ENCODE measurements around the gene CDCA4. TPM values are rescaled to one million over a fixed set of nuclear protein-coding genes. Genes with fewer than 3 reads are reported as not detected.

CDCA4 gene
- total RNA-seq, 1 donor from 2014 or later = 15.2 TPM

DNA sequence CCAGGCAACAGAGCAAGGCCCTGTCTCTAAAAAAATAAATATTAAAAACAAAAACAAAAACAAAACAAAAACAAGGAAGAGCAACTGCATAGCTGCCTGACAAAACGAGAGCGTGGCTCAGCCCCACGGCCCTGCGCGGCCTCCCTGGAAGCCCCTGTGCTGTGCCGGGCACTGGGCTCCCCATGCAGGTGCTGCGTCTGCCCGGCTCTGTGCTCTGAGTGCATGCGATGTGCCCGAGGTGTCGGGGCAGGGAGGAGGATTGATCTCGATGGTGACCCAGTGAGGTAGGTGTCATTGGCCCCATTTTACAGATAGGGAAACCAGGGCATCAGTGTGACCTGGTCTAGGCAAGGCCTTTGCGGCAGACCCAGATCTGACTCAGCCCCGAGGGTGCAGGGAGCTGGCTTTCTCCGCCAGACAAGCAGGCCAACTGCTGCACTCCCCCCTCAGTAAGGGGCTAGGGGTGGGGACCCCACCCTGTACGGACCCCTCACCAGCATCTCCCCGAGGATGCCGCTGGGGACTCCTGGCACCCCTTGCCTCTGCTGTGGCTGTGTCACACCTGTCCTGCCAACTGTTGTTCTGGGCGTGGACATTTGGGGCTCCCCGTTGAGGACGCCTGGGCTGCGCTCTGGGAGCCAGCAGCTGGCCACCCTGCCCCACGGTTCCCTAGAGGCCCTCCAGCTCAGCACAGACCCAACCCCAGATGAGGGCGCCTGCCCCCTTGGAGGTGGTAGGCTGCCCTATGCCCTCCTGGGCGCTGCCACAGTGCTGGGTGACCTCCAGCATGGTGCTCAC lies 29.1 kb upstream of the CDCA4 start:
- H3K27ac ChIP-seq = no peak overlapping the region
- TF ChIP-seq, protein P1, sequence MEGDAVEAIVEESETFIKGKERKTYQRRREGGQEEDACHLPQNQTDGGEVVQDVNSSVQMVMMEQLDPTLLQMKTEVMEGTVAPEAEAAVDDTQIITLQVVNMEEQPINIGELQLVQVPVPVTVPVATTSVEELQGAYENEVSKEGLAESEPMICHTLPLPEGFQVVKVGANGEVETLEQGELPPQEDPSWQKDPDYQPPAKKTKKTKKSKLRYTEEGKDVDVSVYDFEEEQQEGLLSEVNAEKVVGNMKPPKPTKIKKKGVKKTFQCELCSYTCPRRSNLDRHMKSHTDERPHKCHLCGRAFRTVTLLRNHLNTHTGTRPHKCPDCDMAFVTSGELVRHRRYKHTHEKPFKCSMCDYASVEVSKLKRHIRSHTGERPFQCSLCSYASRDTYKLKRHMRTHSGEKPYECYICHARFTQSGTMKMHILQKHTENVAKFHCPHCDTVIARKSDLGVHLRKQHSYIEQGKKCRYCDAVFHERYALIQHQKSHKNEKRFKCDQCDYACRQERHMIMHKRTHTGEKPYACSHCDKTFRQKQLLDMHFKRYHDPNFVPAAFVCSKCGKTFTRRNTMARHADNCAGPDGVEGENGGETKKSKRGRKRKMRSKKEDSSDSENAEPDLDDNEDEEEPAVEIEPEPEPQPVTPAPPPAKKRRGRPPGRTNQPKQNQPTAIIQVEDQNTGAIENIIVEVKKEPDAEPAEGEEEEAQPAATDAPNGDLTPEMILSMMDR (IDR thresholded peaks at IDR 0.05) = no peak
- no peak for TF ChIP-seq POLR2AphosphoS5 (IDR thresholded peaks at IDR 0.05; ENCODE audit: insufficient read depth in 1 of 2, low read depth in 1 of 2)
- no peak for TF ChIP-seq POLR2A (IDR thresholded peaks at IDR 0.05)
- no peak overlapping the region for H3K4me3 ChIP-seq
- H3K9me3 ChIP-seq = no peaks in the 10 kb centered on the region
- H3K4me1 ChIP-seq = no peaks in the 10 kb centered on the region
- DNase-seq (ENCODE audit: extremely low spot score in 2 of 2) = no peak
- no peaks in the 10 kb centered on the region for H3K27me3 ChIP-seq
- no peaks in the 10 kb centered on the region for H3K36me3 ChIP-seq
- intact Hi-C loops (cut with DNase I) = loop anchor here (5.0 kb wide), 1 partner anchor 153 kb away; no protein-coding TSS in a partner anchor

DNA sequence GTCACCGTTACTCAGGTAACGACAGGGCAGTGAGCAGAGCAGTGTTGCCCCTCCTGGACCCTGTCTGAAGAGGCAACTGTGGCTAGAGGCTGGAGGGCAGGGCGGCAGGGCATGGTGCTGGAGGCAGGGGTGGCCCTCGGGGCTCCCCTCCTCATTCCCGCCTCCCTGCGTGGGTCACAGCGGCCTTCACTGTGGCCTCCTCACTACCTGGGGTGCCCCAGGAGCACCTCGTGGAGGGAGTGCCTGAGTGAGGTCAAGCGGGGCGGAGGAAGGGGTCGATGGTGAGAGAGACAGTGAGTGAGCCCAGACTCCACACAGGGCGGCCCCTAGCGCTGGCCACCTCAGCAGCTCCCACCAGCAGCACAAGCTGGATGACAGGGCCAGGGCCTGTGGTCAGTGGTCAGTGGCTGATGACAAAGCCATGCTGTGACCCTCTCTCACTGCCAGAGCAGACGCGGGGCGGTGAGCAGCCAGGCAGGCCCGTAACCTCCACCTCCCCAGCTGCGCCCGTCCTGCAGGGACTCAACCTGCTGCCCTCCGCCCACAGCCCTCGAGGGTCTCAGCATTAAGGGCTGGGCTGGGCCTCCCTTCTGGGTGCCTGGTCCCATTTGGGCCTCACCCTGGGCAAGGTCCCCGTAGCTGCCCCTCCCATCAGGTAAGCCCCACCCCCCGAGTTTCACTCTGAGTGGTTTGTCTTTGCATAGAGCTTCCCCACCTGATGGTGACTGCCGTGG lies 26.6 kb upstream of the CDCA4 start:
- DNase-seq (ENCODE audit: extremely low spot score in 2 of 2) = peak in 1 of 2 donors; percentile 95
- intact Hi-C loops (cut with DNase I) = loop anchor here (5.0 kb wide), 1 partner anchor 150 kb away; no protein-coding TSS in a partner anchor
- H3K36me3 ChIP-seq = no peaks in the 10 kb centered on the region

DNA sequence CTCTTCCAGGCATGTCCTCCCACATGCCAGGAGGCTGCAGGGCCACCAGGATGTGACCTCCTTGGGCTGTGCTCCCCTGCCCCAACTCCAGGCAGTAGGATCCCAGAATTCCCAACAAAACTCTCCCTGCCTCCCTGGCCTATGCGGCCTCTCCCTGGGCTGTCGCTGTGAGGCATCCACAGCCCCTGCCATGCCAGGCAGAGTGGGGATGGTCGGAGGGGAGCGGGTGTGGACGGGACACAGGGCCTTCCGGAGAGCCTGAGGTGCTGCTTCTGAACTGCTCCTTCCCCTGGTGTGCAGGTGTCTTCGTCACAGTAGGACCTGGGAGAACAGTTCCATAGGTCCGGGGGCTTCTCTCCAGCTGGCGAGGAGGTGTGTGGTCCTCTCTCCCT lies 26.0 kb upstream of the CDCA4 start:
- no peaks in the 10 kb centered on the region for H3K27me3 ChIP-seq
- H3K36me3 ChIP-seq = no peaks in the 10 kb centered on the region
- TF ChIP-seq POLR2AphosphoS5 (IDR thresholded peaks at IDR 0.05; ENCODE audit: insufficient read depth in 1 of 2, low read depth in 1 of 2) = no peak
- no peak for TF ChIP-seq POLR2A (IDR thresholded peaks at IDR 0.05)
- TF ChIP-seq, protein P1 (IDR thresholded peaks at IDR 0.05) = no peak
- no peak for DNase-seq (ENCODE audit: extremely low spot score in 2 of 2)
- no peaks in the 10 kb centered on the region for H3K4me1 ChIP-seq
- no peaks in the 10 kb centered on the region for H3K9me3 ChIP-seq
- H3K27ac ChIP-seq = no peak overlapping the region
- intact Hi-C loops (cut with DNase I) = loop anchor here (5.0 kb wide), 1 partner anchor 150 kb away; no protein-coding TSS in a partner anchor
- H3K4me3 ChIP-seq = no peak overlapping the region

More for the DNA sequence above, 26.6 kb upstream of the CDCA4 start:
- Histone ChIP-seq H3K4me3 (no peak overlapping the region), H3K4me1 (no peaks in the 10 kb centered on the region), H3K9me3 (no peaks in the 10 kb centered on the region), H3K27ac (no peak overlapping the region), H3K27me3 (no peaks in the 10 kb centered on the region)
- TF ChIP-seq POLR2AphosphoS5 (IDR thresholded peaks at IDR 0.05; ENCODE audit: insufficient read depth in 1 of 2, low read depth in 1 of 2) = no peak
- TF ChIP-seq, protein P1 (IDR thresholded peaks at IDR 0.05) = no peak
- no peak for TF ChIP-seq POLR2A (IDR thresholded peaks at IDR 0.05)

DNA sequence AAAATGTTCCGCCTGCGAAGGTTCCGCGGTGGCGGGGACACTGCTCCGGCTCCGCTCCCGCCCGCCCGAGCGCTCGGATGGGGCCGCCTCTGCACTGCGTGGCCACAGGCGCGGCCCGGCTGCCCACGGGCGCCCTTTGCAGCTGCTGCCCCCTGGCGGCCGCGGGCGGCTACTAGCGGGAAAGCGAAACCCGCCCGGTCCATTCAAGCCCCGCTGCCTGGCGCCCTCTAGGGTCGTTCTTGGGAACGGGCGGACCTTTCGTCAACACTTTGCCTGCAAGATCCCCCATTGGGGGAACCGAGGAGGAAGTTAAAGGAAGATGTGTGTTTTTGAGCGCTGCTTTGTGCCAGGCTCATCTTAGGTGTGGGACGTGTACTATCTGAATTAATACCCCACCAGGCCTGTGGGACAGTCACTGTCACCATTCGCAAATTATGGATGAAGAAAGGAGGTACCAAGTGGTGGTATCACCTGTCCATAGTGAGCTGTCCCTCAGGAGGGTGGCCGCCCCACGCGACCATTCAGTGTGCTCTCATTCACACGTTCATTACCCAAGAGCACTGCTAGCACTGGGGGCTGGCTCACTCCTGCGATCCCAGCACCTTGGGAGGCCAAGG lies 24.9 kb upstream of the CDCA4 start:
- no peak overlapping the region for H3K27ac ChIP-seq
- no peaks in the 10 kb centered on the region for H3K27me3 ChIP-seq
- H3K4me1 ChIP-seq = no peaks in the 10 kb centered on the region
- no peak for DNase-seq (ENCODE audit: extremely low spot score in 2 of 2)
- H3K36me3 ChIP-seq = no peaks in the 10 kb centered on the region
- no peak overlapping the region for H3K4me3 ChIP-seq
- intact Hi-C loops (cut with DNase I) = loop anchor here (5.0 kb wide), 1 partner anchor 149 kb away; no protein-coding TSS in a partner anchor
- H3K9me3 ChIP-seq = no peaks in the 10 kb centered on the region
- TF ChIP-seq, protein P1 (IDR thresholded peaks at IDR 0.05) = peak; percentile 99 to 100 (median 100)
- no peak for TF ChIP-seq POLR2A (IDR thresholded peaks at IDR 0.05)
- no peak for TF ChIP-seq POLR2AphosphoS5 (IDR thresholded peaks at IDR 0.05; ENCODE audit: insufficient read depth in 1 of 2, low read depth in 1 of 2)

Data from vagina (tissue), 2 donors.